ENCODE measurements around the gene ROCK1.
"Not testable (repeated sequence)": the region's sequence is repeated elsewhere in the genome, so short reads cannot be mapped to it uniquely, and the experiment has no call there.

ROCK1 gene

GRCh38 chr18:21111346-21112139 lies at the start of gene ROCK1:
TSS of gene ROCK1 (minus strand) at chr18:21111813. CDS start at chr18:21110910, 903 bp downstream.
- H3K27ac ChIP-seq (ENCODE audit: low read length): peak within 1 kb of the TSS; percentile 73

DNA sequence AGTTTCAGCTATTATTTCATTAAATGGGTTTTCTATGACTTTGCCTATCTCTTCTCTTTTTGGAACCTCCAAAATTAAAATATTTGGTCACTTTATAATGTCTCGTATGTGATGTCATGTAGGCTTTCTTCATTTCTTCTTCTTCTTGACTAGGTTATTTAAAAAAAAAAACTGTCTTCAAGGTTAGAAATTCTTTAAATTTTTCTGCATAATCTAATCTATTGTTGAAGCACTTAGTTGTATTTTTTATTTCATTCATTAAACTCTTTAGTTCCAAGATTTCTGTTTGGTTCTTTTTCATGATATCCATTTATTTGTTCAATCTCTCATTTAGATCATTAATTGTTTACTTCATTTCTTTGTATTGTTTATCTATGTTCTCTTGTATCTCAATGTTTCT lies 43.8 kb upstream of the ROCK1 start:
- no peaks in the 10 kb centered on the region for H3K27me3 ChIP-seq (ENCODE audit: insufficient read depth, low read length)
- H3K4me1 ChIP-seq (ENCODE audit: insufficient read depth, low read length): no peaks in the 10 kb centered on the region
- H3K9me3 ChIP-seq (ENCODE audit: insufficient read depth, low read depth, low read length): no peaks in the 10 kb centered on the region
- H3K27ac ChIP-seq (ENCODE audit: low read length): no peak overlapping the region
- H3K36me3 ChIP-seq (ENCODE audit: insufficient read depth, low read depth, low read length): no peaks in the 10 kb centered on the region
- no peak overlapping the region for H3K4me3 ChIP-seq (ENCODE audit: low read length)
- H3K9ac ChIP-seq (ENCODE audit: low read depth, low read length): no peak overlapping the region

More at GRCh38 chr18:21111346-21112139, at the start of gene ROCK1:
- no peaks in the 10 kb centered on the region for H3K9me3 ChIP-seq (ENCODE audit: insufficient read depth, low read depth, low read length)
- peak within 1 kb of the TSS; percentile 85 for H3K4me3 ChIP-seq (ENCODE audit: low read length)
- no peaks in the 10 kb centered on the region for H3K36me3 ChIP-seq (ENCODE audit: insufficient read depth, low read depth, low read length)
- H3K4me1 ChIP-seq (ENCODE audit: insufficient read depth, low read length): peaks cover 11% of the 10 kb centered on the region
- peaks cover 14% of the 10 kb centered on the region for H3K27me3 ChIP-seq (ENCODE audit: insufficient read depth, low read length)
- peak within 1 kb of the TSS; percentile 91 for H3K9ac ChIP-seq (ENCODE audit: low read depth, low read length)

- no peaks in the 10 kb centered on the region for H3K9me3 ChIP-seq (ENCODE audit: insufficient read depth, low read depth, low read length)
- no peaks in the 10 kb centered on the region for H3K36me3 ChIP-seq (ENCODE audit: insufficient read depth, low read depth, low read length)
- no peaks in the 10 kb centered on the region for H3K27me3 ChIP-seq (ENCODE audit: insufficient read depth, low read length)
- no peaks in the 10 kb centered on the region for H3K4me1 ChIP-seq (ENCODE audit: insufficient read depth, low read length)
- H3K4me3 ChIP-seq (ENCODE audit: low read length): no peak overlapping the region
- no peak overlapping the region for H3K9ac ChIP-seq (ENCODE audit: low read depth, low read length)
- no peak overlapping the region for H3K27ac ChIP-seq (ENCODE audit: low read length)
Observed at GRCh38 chr18:21146016-21146415, 34.4 kb upstream of the ROCK1 start.

DNA sequence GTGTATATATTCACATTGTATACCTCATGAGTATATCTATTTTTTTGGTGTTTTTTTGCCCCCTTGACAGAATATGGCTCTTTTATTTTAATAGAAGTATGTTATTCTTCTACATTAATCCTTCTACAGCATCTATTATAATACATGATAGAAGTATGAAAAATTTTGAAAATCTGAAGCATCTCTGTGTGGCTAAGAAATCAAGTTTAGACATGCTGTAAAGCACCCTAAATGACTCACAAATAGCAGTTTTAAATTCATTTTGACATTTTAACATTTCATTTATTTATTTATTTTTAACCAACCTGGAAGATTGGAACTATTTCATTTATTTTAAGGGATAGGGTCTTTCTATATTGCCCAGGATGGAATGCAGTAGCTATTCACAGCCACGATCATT lies 33.8 kb upstream of the ROCK1 start:
- H3K27me3 ChIP-seq (ENCODE audit: insufficient read depth, low read length): no peaks in the 10 kb centered on the region
- no peaks in the 10 kb centered on the region for H3K36me3 ChIP-seq (ENCODE audit: insufficient read depth, low read depth, low read length)
- H3K9ac ChIP-seq (ENCODE audit: low read depth, low read length): no peak overlapping the region
- H3K4me1 ChIP-seq (ENCODE audit: insufficient read depth, low read length): no peaks in the 10 kb centered on the region
- no peak overlapping the region for H3K4me3 ChIP-seq (ENCODE audit: low read length)
- H3K27ac ChIP-seq (ENCODE audit: low read length): no peak overlapping the region
- H3K9me3 ChIP-seq (ENCODE audit: insufficient read depth, low read depth, low read length): no peaks in the 10 kb centered on the region

DNA sequence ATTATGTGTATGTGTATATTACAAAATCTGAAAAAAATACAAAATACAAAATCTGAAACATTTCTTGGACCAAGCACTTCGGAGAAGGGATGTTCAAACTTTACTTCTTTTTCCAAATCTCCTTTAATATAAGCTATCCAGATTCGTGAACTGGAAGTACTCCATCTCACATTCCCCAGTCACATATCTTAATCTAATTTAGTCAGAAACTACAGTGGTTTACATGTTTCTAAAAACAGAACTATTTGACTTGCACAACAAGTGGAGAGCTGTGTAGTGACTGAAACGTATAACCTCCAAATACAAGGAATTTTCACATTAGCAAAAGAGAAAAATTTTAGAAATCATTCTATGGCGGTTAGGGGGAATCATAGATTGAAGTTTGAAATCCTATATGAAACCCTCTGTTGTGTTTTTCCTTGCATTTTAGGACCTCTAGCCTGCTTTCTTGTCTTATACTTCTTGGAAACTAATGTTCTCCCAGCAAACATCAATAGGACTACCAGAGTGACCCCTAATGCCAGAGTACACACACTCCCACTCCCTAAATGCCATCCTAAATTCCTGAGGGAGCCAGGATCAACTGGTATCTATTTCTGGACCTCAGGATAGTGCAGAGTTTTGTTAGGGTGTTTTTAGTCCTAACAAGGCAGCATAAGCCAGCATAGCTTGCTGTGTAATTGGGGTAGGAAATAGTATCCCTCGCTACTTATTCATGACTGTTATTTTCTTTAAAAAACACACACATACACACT lies 30.2 kb upstream of the ROCK1 start:
- H3K36me3 ChIP-seq (ENCODE audit: insufficient read depth, low read depth, low read length): no peaks in the 10 kb centered on the region
- no peak overlapping the region for H3K4me3 ChIP-seq (ENCODE audit: low read length)
- H3K9ac ChIP-seq (ENCODE audit: low read depth, low read length): no peak overlapping the region
- H3K27me3 ChIP-seq (ENCODE audit: insufficient read depth, low read length): no peaks in the 10 kb centered on the region
- H3K9me3 ChIP-seq (ENCODE audit: insufficient read depth, low read depth, low read length): no peaks in the 10 kb centered on the region
- no peaks in the 10 kb centered on the region for H3K4me1 ChIP-seq (ENCODE audit: insufficient read depth, low read length)
- H3K27ac ChIP-seq (ENCODE audit: low read length): no peak overlapping the region

DNA sequence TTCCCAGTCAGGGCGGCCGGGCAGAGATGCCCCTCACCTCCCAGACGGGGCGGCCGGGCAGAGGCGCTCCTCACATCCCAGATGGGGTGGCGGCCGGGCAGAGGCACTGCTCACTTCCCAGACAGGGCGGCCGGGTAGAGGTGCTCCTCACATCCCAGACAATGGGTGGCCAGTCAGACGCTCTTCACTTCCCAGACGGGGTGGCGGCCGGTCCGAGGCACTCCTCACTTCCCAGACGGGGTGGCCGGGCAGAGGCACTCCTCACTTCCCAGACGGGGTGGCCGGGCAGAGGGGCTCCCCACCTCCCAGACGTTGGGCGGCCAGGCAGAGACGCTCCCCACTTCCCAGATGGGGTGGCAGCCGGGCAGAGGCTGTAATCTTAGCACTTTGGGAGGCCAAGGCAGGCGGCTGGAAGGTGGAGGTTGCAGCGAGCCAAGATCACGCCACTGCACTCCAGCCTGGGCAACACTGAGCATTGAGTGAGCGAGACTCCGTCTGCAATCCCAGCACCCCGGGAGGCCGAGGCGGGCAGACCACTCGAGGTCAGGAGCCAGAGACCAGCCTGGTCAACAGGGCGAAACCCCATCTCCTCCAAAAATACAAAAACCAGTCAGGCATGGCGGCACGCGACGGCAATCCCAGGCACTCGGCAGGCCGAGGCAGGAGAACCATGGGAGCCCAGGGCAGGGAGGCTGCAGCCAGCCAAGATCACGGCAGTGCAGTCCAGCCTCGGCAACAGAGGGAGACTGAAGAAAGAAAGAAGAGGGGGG lies 26.3 kb upstream of the ROCK1 start:
- not testable (repeated sequence) for H3K27ac ChIP-seq (ENCODE audit: low read length); H3K9ac ChIP-seq (ENCODE audit: low read depth, low read length); H3K36me3 ChIP-seq (ENCODE audit: insufficient read depth, low read depth, low read length); H3K27me3 ChIP-seq (ENCODE audit: insufficient read depth, low read length); H3K4me3 ChIP-seq (ENCODE audit: low read length); H3K9me3 ChIP-seq (ENCODE audit: insufficient read depth, low read depth, low read length); H3K4me1 ChIP-seq (ENCODE audit: insufficient read depth, low read length)

GRCh38 chr18:21134895-21135294 lies 23.3 kb upstream of the ROCK1 start:
- Histone ChIP-seq H3K4me3 (ENCODE audit: low read length) (no peak overlapping the region), H3K27ac (ENCODE audit: low read length) (no peak overlapping the region), H3K4me1 (ENCODE audit: insufficient read depth, low read length) (no peaks in the 10 kb centered on the region), H3K9me3 (ENCODE audit: insufficient read depth, low read depth, low read length) (no peaks in the 10 kb centered on the region), H3K36me3 (ENCODE audit: insufficient read depth, low read depth, low read length) (no peaks in the 10 kb centered on the region), H3K9ac (ENCODE audit: low read depth, low read length) (no peak overlapping the region), H3K27me3 (ENCODE audit: insufficient read depth, low read length) (no peaks in the 10 kb centered on the region)

DNA sequence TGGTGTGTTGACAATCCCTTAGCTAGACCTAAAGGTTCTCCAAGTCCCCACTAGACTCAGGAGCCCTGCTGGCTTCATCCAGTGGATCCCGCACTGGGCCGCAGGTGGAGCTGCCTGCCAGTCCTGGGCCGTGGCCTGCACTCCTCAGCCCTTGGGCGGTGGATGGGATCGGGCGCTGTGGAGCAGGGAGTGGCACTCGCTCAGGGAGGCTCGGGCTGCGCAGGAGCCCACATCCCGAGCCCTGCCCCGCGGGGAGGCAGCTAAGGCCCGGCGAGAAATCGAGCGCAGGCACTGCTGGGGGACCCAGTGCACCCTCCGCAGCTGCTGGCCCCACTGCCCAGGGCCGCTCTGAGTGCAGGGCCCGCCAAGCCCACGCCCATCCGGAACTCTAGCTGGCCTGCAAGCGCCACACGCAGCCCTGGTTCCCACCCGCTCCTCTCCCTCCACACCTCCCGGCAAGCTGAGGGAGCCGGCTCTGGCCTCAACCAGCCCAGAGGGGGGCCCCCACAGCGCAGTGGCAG lies 20.8 kb upstream of the ROCK1 start:
- H3K27ac ChIP-seq (ENCODE audit: low read length): no peak overlapping the region
- no peaks in the 10 kb centered on the region for H3K9me3 ChIP-seq (ENCODE audit: insufficient read depth, low read depth, low read length)
- no peaks in the 10 kb centered on the region for H3K36me3 ChIP-seq (ENCODE audit: insufficient read depth, low read depth, low read length)
- no peaks in the 10 kb centered on the region for H3K27me3 ChIP-seq (ENCODE audit: insufficient read depth, low read length)
- H3K4me1 ChIP-seq (ENCODE audit: insufficient read depth, low read length): no peaks in the 10 kb centered on the region
- H3K4me3 ChIP-seq (ENCODE audit: low read length): no peak overlapping the region
- no peak overlapping the region for H3K9ac ChIP-seq (ENCODE audit: low read depth, low read length)

DNA sequence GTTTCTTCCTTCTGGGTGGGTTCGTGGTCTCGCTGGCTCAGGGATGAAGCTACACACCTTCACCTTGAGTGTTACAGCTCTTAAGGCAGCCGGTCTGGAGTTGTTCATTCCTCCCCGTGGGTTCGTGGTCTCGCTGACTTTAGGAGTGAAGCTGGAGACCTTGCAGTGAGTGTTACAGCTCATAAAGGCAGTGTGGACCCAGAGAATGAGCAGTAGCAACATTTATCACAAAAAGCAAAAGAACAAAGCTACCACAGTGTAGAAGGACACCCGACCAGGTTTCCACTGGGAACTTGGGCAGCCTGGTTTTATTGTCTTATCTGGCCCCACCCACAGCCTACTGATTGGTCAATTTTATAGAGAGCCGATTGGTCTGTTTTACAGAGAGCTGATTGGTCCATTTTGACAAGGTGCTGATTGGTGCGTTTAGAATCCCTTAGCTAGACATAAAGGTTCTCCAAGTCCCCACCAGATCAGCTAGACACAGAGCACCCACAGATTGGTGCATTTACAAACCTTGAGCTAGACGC lies 20.1 kb upstream of the ROCK1 start:
- Histone ChIP-seq H3K27me3 (ENCODE audit: insufficient read depth, low read length) (no peaks in the 10 kb centered on the region), H3K9ac (ENCODE audit: low read depth, low read length) (no peak overlapping the region), H3K27ac (ENCODE audit: low read length) (no peak overlapping the region), H3K4me1 (ENCODE audit: insufficient read depth, low read length) (no peaks in the 10 kb centered on the region), H3K9me3 (ENCODE audit: insufficient read depth, low read depth, low read length) (no peaks in the 10 kb centered on the region), H3K36me3 (ENCODE audit: insufficient read depth, low read depth, low read length) (no peaks in the 10 kb centered on the region), H3K4me3 (ENCODE audit: low read length) (no peak overlapping the region)

DNA sequence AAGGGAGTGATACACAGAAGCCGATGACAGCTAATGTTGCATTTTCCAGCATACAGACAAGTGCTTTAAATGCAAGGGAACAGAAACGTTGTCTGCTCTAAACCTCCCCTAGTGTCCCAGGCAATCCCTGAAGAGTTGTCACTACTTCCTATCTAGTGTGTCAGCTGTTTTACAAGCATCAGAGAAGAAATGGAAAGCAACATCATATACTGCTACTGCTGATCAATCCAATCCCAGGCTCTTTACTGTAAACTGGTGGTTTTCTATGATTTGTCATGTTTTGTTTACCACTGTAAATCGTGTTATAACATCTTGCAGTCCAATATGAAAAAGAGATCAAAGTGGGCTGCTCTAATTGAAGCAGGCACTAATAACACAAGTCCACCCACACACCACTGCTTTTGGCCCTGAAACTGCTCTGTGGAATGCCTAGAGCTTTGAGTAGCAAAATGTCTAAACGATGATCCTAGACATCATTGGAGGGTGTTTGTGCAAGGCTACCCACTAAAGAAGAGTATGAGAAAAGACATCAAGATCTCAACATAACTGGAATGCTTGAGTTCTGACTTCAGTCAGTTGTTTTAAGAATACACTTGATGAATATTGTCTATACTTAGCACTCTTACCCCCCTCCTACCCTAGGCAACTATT lies 18.1 kb upstream of the ROCK1 start:
- no peak overlapping the region for H3K4me3 ChIP-seq (ENCODE audit: low read length)
- no peak overlapping the region for H3K9ac ChIP-seq (ENCODE audit: low read depth, low read length)
- H3K9me3 ChIP-seq (ENCODE audit: insufficient read depth, low read depth, low read length): no peaks in the 10 kb centered on the region
- H3K36me3 ChIP-seq (ENCODE audit: insufficient read depth, low read depth, low read length): no peaks in the 10 kb centered on the region
- H3K27me3 ChIP-seq (ENCODE audit: insufficient read depth, low read length): no peaks in the 10 kb centered on the region
- no peak overlapping the region for H3K27ac ChIP-seq (ENCODE audit: low read length)
- H3K4me1 ChIP-seq (ENCODE audit: insufficient read depth, low read length): no peaks in the 10 kb centered on the region

Measured in iPS-20b (cell line).